SW480 (cell line): ENCODE data around the gene ULBP2.
"Not testable (repeated sequence)": the region's sequence is repeated elsewhere in the genome, so short reads cannot be mapped to it uniquely, and the experiment has no call there.

Source experiments
- DNase-seq: peaks from one replicate; pipeline ENCODE4 v3.0.0-alpha.2; 2016; ENCODE audit warnings: low spot score

ULBP2 gene

DNA sequence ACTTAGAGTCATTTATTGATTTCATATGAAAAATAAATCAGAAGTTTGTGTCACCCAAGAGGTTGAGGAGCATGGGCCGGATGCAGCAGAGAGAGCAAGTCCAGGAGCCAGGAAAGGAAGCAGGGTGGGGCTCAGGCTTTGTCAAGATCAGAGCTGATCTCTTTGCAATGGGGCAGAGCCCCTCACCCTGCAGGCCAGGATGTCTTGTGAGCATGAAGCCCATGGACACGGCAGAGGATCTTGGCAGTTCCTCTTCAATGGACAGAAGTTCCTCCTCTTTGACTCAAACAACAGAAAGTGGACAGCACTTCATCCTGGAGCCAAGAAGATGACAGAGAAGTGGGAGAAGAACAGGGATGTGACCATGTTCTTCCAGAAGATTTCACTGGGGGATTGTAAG lies 27.1 kb downstream of the ULBP2 start:
- not testable (repeated sequence) for DNase-seq

DNA sequence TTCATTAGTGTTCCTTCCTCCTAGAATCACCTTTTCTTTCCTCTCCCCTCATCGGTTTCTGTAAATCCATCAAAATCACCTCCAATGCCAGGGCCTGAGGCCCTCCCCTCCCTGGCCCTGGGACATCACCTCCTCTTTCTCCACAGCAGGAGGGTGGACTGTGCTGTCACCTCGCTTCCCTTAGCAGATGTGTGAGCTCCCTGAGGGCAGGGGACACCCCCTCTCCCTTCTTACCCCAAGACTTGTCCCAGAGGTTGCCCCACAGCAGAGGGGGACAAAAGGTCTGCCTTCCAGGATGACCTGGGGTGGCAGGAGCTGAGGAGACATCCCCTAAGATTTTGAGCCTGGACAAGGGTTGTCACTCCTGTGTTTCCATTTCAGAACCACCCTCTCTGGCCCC lies 27.8 kb downstream of the ULBP2 start:
- no peak for DNase-seq

DNA sequence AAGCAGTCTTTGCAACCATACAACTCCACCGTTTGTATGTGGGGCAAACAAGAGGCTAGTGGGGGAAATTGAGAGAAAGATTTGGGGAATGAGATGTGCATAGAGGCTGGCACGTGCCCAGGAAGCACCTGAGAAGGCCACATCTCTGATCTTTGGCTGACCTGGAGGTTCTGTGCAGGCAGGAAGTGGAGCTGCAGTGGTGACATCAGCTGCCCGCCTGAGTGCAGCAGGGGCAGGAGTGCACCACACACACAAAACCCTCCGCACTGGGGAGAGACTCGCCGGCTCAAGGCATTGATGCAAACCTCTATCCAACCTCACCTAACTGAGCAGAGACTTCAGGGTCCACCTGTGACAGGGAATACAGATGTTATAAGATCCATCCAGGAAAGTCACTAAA lies 32.6 kb downstream of the ULBP2 start:
- not testable (repeated sequence) for DNase-seq

DNA sequence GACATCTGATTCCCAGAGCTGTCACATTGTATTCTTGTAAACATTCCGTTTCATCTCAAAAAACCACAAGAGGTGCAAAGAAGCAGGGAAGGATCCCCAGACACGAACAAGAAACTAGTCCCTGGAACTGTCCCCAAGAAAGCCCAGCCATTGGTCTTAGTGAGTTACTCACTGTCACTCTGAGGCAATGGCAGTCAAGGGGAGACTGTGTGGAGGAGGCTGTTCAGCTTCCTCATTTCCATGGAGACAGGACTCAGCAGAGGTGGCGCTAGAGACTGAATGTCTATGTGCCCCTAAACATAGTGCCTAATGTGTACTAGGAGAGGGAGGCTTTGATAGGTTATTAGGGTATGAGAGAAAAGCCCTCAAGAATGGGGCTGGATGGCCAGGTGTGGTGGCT lies 33.0 kb downstream of the ULBP2 start:
- no peak for DNase-seq

DNA sequence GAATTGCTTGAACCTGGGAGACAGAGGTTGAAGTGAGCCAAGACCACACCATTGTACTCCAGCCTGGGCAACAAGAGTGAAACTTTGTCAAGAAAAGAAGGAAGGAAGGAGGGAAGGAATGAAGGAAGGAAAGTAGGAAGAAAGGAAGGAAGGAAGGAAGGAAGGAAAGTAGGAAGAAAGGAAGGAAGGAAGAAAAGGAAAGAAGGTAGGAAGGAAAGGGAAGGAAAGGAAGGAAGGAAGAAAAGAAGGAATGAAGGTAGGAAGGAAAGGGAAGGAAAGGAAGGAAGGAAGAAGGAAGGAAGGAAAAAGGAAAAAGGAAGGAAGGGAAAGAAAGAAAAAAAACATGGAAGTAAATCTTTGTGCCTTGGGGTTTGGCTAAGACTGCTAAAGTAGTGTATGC lies 33.6 kb downstream of the ULBP2 start:
- no peak for DNase-seq

DNA sequence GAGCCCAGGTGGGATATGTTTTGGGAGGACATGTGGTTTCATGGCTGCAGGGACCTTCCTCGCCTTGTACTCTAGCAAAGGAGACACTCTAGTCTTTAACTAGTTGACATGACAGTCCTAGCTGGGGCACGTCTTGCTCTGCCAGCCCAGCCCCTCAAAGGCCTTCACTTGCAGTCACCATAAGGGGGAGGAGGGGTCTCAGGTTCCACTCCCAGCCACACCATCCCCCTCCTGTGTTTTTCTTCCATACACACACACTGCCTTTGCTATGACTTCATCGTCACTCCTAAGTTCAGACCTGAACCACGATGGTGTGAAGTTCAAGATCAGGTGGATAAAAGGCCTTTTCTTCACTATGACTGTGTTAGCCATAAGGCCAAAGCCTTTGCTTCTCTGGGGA lies 35.4 kb downstream of the ULBP2 start:
- no peak for DNase-seq

DNA sequence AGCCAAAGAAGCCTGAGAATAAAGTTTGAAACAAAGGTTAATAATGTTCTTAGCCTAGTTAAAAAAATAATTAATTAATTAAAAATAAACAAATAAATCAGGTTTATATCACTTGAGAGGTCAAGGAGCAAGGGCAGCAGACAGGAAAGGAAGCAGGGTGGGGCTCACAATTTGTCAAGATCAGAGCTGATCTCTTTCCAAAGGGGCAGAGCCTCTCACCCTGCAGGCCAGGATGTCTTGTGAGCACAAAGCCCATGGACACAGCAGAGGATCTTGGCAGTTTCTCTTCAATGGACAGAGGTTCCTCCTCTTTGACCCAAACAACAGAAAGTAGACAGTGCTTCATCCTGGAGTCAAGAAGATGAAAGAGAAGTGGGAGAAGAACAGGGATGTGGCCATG lies 36.8 kb downstream of the ULBP2 start:
- no peak for DNase-seq

DNA sequence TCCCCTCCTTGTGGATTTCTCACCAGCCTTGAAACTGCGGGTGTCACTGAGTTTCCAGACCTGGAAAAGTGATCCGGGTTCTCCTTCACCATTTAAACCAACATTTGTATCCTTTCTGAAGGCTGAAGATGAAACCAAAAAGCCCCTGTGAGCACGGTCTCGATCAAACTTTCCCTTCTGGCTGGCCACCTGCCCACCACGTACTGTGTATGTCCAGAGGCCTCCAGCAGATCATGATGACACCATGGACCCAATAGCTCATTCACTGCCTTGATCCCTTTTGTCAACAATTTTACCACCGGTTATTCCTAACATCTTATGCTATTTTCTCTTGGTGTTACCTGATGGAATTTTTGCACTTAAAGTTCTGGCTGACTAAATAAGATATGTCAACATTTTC lies 37.5 kb downstream of the ULBP2 start:
- no peak for DNase-seq

DNA sequence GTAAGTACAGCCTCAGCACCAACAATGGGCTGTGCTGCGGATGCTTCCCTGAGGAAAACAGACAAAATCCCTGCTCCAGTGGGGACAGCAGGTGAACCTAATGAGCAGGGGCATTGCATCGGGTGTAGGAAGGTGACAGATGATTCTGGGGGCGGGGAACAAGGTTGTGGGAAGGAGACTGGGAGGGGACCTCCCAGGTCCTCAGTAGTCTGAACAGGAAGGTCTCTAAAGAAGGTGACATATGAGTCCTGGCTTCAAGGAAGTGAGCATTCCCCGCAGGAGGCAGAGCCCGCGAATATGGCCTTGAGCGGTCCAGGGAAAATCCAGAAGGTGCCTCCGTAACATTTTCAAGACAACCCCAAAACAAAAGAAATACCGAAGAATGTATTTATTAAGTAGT lies 41.3 kb downstream of the ULBP2 start:
- DNase-seq, result no peak

DNA sequence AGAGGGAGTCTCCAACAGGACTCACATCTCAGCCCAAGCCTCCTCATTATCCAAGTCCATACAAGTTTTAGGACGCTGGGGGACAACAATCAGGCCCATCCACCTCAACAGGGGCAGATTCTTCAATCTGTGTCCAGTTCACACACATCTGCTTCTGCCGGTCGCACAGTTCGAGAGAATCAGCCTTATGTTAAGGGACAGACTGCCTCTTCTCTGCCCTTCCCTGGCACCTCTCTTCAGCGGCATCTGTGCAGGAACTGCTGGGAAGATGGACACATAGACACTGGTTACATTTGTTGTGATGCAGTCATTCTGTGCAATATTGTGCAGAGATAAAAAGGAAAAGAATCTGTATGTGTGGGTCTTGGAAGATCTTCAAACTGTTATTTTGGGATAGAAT lies 43.0 kb downstream of the ULBP2 start:
- DNase-seq, result no peak

DNA sequence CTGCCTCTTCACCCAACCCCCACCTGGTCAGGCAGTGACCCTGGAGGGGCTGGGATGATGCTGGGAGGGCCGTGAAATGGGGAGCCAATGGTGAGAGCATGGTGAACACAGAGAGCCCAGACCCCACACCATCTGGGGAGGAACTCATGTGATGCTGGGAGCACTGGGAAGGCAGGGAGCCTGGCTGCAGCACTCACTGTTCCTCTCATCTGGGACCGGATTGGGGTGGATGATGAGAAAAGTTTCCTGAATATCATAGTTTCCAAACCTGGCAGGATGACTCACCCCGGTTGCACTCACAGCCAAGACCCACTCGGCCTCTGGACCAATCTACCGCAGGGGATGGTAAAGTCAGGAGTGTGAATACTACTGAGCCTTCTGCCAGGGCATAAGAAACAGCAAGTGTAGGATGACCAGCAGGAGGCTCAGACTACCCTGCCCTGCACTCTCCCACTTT lies 43.7 kb downstream of the ULBP2 start:
- DNase-seq, result no peak

DNA sequence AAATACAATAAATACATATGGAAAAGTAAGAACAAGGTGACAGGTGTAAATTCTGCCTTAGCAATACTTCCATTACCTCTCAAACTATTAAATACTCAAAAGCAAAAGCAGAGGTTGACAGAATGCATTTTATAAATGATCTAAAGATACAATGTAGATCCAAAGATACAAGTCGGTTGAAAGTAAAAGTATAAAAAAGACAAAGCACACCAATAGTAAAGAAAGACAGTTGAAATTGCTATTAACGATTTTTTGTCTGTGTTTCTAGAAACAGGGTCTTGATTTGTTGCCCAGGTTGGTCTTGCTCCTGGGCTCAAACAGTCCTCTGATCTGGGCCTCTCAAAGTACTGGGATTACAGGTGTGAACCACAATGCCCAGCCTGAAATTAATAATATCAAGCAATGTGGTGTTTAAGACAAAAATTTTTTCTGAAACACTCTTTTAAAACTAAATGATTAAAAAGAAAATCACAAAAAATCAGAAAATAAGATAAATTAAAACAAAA lies 45.8 kb downstream of the ULBP2 start:
- DNase-seq, result no peak

DNA sequence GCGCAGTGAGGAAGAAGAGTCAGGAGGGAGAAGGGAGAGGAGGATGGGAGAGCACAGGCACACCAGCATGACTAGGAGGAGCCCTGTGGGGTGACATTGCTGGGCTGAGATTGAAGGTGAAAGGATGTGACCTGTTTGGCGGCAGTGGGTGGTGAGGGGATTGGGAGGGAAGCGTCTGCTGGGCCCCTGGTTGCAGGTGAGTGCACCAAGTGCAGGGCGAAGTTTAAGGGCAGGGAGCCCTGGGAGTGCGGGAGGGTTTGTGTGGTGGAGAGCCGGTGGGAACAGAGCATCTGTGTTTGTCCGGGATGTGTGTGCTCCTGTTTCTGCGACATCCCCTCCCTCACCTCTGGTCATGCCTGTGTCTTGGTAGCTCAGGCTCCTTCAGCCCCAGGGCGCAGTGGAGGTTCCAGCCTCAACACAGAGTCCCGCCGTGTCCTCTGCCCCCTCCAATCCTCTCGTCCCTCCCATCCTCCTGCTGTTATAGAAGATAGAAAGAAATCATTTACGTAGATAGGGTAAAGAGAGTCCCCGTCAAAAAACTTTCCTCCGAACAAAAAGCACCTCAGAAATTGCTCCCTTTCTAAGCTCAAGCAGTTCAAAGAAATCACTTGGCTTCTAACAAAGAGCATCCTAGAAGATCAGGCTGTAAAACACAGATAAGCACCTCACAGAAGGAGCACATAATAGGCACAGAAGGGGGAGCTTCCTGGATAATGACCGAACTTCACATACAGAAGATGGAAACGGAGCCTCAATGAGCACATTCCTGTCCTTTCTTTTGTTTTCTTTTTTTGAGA lies 46.9 kb downstream of the ULBP2 start:
- DNase-seq, result no peak

DNA sequence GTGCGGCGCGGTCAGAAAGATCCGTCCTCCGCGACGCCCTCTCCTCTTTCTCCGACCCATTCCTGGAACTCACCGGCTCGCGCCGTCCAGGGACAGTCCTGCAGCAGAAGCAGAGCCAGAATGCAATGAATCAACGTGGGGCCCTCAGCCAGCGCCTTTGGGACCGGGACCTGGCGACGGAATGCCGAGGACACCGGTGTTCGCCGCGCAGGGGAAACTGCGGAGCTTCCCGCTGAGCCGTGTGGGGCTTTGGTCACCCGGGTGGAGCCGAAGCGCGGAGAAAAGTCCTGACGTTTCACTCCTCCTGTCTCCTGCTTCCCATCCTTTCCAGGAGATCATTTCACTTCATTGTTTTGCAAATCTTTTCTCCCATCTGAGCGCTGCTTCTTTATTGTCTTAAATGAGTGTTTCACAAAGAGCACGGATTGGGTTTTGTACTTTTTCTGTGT lies 48.4 kb downstream of the ULBP2 start:
- DNase-seq, result no peak

DNA sequence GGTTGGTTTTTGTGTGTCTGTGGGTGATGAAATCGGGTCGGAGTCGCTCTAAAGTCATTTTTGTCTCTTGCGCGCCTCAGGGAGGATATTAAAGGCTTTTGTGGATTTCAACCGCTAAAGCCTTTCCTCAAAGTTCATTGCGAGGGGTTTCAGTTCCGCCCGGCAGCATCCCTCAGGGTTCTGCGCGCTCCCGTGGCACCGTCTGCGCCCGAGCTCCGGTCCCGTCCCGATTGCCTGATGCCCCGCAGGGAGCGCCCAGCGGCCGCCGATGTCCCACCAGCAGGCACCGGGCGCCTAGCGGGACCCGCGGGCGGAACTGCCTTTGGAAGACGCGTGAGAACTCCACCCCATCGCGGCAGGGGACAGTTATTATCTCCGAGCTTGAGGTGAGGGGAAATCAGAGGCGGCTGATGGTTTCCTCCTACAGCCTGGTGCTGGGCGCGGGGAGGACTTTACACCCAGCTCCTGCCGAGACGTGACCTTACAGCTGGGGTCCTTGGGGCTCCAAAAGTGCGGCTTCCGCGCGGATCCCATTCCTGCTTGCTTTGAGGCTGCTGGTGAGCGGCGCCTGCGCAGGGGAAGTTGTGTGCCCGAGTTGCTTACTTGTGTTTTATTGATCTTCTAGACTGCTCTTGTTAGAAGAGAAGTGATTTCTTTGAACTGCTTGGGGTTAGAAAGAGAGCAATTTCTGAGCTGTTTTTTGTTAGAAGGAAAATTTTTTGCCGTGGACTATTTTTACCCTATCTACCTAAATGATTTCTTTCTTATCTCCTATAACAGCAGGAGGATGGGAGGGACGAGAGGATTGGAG lies 49.1 kb downstream of the ULBP2 start:
- DNase-seq, result no peak

DNA sequence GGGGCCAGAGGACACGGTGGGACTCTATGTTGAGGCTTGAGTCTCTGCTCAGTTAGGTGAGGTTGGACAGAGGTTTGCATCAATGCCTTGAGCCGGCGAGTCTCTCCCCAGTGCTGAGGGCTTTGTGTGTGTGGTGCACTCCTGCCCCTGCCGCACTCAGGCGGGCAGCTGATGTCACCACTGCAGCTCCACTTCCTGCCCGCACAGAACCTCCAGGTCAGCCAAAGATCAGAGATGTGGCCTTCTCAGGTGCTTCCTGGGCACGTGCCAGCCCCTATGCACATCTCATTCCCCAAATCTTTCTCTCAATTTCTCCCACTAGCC lies 49.6 kb downstream of the ULBP2 start:
- DNase-seq, result not testable (repeated sequence)

DNA sequence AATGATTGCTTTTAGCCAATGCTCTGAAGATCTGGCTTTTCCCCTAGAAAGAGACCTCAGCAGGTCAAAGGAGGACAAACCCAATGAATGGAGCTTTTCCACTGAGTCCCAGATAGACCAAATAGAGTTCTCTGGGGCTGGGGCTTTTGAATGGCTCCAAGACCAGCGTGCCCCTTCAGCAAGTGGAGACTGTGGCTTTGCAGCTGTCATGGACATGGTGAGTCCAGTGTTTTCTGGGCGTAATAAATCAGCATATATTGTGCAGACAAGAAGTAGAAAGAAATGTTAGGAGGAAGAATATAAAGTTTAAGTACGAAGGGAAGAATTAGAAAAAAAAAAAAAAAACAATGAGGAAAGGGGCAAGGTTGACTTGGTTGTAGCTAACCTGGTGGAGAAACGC lies 50.0 kb downstream of the ULBP2 start:
- DNase-seq, result no peak

DNA sequence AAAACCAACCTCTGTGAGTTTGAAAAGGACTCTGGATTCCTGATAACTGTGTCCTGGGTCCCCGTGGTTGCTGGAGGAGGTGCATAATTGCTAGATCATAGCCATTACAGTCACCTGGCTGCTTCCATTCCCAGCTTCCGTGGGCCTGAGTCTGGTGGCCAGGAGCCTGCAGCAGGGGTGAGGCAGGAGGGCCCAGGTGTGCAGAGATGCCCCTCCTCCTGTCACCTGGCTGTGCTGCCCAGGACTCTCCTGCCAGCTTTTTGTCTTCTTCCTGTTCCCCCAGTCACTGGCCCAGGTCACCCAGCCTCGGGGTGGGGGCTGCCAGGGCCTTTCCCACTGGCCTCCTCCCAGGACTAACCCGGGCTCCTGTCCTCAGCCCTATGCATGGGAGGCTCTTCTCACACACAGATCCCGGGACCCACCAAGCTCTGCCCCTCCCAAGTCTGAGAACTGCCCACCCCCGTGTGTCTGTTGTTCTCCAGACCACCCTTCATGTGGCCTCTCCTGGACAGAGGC lies 53.5 kb downstream of the ULBP2 start:
- no peak for DNase-seq

DNA sequence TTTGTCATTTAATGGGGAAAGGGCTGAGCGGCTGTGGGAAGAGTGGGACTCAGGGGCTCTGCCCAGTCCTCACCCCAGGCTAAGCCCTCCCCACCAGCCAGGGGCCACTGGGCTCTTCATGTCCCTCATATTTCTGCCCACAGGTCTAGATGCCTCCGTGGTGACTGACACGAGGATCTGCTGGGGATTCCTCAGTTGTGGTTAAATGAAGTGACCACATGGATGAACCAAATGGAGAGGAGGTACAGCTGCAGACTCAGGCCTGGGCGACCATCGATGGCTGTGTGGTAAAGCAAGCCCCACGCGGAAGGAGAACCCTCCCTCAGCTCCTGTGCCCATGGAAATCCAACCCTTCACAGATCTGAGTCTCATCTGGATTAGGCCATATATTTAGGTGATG lies 54.2 kb downstream of the ULBP2 start:
- DNase-seq, result no peak
